Vagina (tissue), 2 donors: Measurements from ENCODE around the gene DNASE1. TPM values are rescaled to one million over a fixed set of nuclear protein-coding genes. Genes with fewer than 3 reads are reported as not detected.
A peak's percentile ranks its signal among the peaks of the same experiment; 100 is the strongest.
"Not testable (repeated sequence)": the region's sequence is repeated elsewhere in the genome, so short reads cannot be mapped to it uniquely, and the experiment has no call there.

ENCODE experiments used
- DNase-seq, 2 donors: peaks; one replicate each; pipeline ENCODE4 v3.0.0-alpha.2; 2017; ENCODE audit errors: extremely low spot score in 2 of 2
- H3K27ac ChIP-seq: fragments of 200-600 bp; sonication (generic); one replicate; pipeline ENCODE4 v1.5.1; 2019
- H3K27me3 ChIP-seq: fragments of 200-600 bp; sonication (generic); one replicate; pipeline ENCODE4 v1.5.1; 2019
- H3K36me3 ChIP-seq, 2 donors: fragments of 200-600 bp; sonication (generic); one replicate each; pipeline ENCODE4 v1.5.1; 2017 to 2019
- H3K4me1 ChIP-seq: fragments of 200-600 bp; sonication (generic); one replicate; pipeline ENCODE4 v1.5.1; 2019
- H3K4me3 ChIP-seq, 2 donors: fragments of 200-600 bp; sonication (generic); 1 replicate in 1 of 2; 2 replicates in 1 of 2; pipeline ENCODE4 v1.5.1; 2016 to 2019
- H3K9me3 ChIP-seq: fragments of 200-600 bp; sonication (generic); one replicate; pipeline ENCODE4 v1.5.1; 2019
- POLR2A ChIP-seq, 2 donors: fragments of 450-650 bp; IDR thresholded peaks; one replicate each; pipeline ENCODE4 v1.6.1; 2017; ENCODE audit warnings: antibody characterized with exemption in 2 of 2, mild to moderate bottlenecking in 2 of 2, moderate library complexity in 2 of 2
- POLR2AphosphoS5 ChIP-seq, 2 donors: sonication (generic); formaldehyde crosslinking; IDR thresholded peaks; one replicate each; pipeline ENCODE4 v1.9.0; 2017; ENCODE audit warnings: antibody characterized with exemption in 2 of 2, mild to moderate bottlenecking in 2 of 2, low read depth in 1 of 2; ENCODE audit not compliant: insufficient read depth in 1 of 2
- intact Hi-C: fragments of 100-400 bp; cut with DNase I; formaldehyde crosslinking; loops from one replicate; pipeline ENCODE4 v1.15.1; 2023
- total RNA-seq: library from RNA; depleted of rRNA; stranded (reverse); fragments of >200 nt; gene quantifications from one replicate; pipeline ENCODE4 v1.2.3, GENCODE V29; 2016
- TF ChIP-seq, protein P1 (sequence below), 3 experiments: fragments of 450-650 bp in 2 of 3; fragments of 200-600 bp in 1 of 3; sonication (generic) in 1 of 3; IDR thresholded peaks; one replicate each; pipeline ENCODE4 v1.5.1; 2017 to 2019; ENCODE audit warnings: antibody characterized with exemption in 3 of 3, mild to moderate bottlenecking in 2 of 3, moderate library complexity in 2 of 3

The DNASE1 gene, protein sequence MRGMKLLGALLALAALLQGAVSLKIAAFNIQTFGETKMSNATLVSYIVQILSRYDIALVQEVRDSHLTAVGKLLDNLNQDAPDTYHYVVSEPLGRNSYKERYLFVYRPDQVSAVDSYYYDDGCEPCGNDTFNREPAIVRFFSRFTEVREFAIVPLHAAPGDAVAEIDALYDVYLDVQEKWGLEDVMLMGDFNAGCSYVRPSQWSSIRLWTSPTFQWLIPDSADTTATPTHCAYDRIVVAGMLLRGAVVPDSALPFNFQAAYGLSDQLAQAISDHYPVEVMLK
- 50.3 TPM for total RNA-seq

DNA sequence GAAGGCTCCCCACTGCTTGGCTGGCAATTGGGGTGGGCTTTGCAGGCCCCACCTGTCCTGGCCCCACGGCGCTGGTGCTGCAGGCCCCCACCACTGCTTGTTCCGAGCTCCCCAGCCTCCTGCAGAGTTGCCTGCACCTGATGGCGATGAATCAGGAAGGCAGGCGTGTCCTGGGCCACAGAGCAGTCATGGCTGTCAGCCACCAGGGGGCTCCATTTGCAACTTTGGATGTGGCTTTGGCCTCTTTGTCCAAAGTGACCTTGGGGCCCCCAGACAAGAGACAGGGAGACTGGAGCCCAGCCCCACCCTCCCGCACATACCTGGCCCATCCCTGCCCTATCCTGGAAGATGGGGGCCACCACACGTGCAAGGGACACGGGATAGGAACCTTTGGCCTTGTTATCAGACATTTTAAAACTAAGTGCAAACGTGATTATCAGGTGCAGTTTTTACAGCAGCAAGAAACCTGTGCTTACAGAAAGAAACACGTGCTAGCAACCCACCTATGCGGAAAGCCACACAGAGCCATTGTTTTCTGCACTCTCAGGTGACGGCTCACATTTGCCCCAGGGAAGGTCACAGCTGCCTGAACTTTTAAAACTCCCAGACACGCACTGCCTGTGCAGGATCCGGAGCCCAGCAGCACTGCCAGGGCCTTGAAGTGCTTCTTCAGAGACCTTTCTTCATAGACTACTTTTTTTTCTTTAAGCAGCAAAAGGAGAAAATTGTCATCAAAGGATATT lies at the start of gene DNASE1:
DNASE1 (plus strand) TSS at position 443 of the 743 bp plus-strand sequence. CDS start 683 bp downstream, outside the sequence.
- H3K4me1 ChIP-seq: no peaks in the 10 kb centered on the region
- no peaks in the 10 kb centered on the region for H3K9me3 ChIP-seq
- DNase-seq: no peak
- no peak within 1 kb of the TSS for H3K4me3 ChIP-seq
- H3K27me3 ChIP-seq: no peaks in the 10 kb centered on the region
- no peak within 1 kb of the TSS for H3K27ac ChIP-seq
- TF ChIP-seq, protein P1, sequence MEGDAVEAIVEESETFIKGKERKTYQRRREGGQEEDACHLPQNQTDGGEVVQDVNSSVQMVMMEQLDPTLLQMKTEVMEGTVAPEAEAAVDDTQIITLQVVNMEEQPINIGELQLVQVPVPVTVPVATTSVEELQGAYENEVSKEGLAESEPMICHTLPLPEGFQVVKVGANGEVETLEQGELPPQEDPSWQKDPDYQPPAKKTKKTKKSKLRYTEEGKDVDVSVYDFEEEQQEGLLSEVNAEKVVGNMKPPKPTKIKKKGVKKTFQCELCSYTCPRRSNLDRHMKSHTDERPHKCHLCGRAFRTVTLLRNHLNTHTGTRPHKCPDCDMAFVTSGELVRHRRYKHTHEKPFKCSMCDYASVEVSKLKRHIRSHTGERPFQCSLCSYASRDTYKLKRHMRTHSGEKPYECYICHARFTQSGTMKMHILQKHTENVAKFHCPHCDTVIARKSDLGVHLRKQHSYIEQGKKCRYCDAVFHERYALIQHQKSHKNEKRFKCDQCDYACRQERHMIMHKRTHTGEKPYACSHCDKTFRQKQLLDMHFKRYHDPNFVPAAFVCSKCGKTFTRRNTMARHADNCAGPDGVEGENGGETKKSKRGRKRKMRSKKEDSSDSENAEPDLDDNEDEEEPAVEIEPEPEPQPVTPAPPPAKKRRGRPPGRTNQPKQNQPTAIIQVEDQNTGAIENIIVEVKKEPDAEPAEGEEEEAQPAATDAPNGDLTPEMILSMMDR (IDR thresholded peaks at IDR 0.05): peak in 2 of 3 experiments; percentile 18 to 49
- TF ChIP-seq POLR2A (IDR thresholded peaks at IDR 0.05): no peak
- intact Hi-C loops: no loop called here
- peaks cover 0 to 42% of the 10 kb centered on the region in 2 donors for H3K36me3 ChIP-seq

DNA sequence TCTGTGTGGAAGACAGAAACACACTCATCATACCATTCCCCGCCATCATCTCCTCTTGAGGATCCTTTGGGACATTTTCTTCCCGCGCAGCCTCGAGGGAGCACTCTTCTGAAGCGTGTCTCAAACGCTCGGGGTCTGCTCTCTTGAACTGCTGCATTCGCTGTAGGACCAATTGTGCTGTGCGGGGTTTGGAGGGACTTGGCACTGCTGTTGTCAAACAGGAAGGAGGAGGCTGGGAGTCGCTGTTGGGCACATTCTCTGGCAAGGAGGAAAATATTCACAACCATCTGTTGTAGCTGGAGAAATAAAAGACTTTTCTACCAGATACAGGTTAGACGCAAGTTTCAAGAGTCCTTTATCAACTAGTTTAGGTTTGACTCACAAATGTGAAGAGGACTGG lies 48.0 kb upstream of the DNASE1 start:
- Histone ChIP-seq H3K4me1 (peaks cover 14% of the 10 kb centered on the region), H3K9me3 (no peaks in the 10 kb centered on the region), H3K27ac (no peak overlapping the region), H3K4me3 (no peak overlapping the region), H3K27me3 (no peaks in the 10 kb centered on the region), H3K36me3 (peaks cover 0 to 19% of the 10 kb centered on the region in 2 donors)
- intact Hi-C loops: no loop called here
- no peak for DNase-seq
- TF ChIP-seq POLR2AphosphoS5 (IDR thresholded peaks at IDR 0.05; ENCODE audit: insufficient read depth in 1 of 2, low read depth in 1 of 2) (no peak), POLR2A (IDR thresholded peaks at IDR 0.05) (no peak)
- TF ChIP-seq, protein P1 (IDR thresholded peaks at IDR 0.05): no peak

DNA sequence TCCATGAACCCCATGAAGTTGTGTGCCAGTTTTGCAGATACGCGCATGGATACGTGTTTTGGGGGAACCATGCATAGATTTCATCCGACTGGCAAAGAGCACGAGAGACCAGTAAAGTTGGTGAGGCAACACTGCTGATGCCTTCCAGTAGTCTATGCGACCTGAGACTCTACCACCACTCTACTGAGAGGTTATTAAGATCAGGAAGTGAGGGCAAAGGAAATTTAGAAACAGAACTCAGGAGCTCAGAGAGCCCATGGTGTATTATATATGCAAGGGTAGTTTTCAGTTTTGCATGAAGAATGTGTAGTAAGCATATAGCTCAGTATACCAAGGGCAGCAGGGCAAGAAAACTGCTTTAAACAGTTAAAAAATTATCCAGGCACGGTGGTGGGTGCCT lies 47.3 kb upstream of the DNASE1 start:
- no peaks in the 10 kb centered on the region for H3K27me3 ChIP-seq
- intact Hi-C loops: no loop called here
- peaks cover 0 to 12% of the 10 kb centered on the region in 2 donors for H3K36me3 ChIP-seq
- H3K27ac ChIP-seq: no peak overlapping the region
- no peaks in the 10 kb centered on the region for H3K9me3 ChIP-seq
- no peak overlapping the region for H3K4me3 ChIP-seq
- peaks cover 18% of the 10 kb centered on the region for H3K4me1 ChIP-seq
- DNase-seq: no peak
- TF ChIP-seq POLR2AphosphoS5 (IDR thresholded peaks at IDR 0.05; ENCODE audit: insufficient read depth in 1 of 2, low read depth in 1 of 2) (no peak), POLR2A (IDR thresholded peaks at IDR 0.05) (no peak)
- TF ChIP-seq, protein P1 (IDR thresholded peaks at IDR 0.05): no peak

DNA sequence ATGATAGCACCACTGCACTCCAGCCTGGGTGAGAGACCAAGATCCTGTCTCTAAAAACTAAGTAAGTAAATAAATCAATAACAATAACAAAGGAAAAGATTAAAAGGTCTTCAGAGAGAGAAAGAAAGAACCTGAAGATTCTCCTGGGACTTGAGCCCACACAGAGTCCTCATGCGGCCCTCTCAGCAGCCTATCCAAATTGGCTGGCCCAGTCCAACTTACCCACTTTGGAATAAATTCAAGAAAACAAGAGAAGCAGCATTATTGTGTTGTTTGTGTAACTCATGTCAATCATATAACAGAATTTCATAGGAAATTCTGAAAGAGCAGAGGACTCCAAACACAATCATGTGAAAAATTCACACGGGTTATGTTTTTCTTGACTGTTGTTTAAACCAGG lies 46.9 kb upstream of the DNASE1 start:
- intact Hi-C loops: no loop called here
- Histone ChIP-seq H3K9me3 (no peaks in the 10 kb centered on the region), H3K27ac (no peak overlapping the region), H3K4me1 (peaks cover 23% of the 10 kb centered on the region), H3K4me3 (no peak overlapping the region), H3K27me3 (no peaks in the 10 kb centered on the region), H3K36me3 (peaks cover 0 to 9% of the 10 kb centered on the region in 2 donors)
- TF ChIP-seq, protein P1 (IDR thresholded peaks at IDR 0.05): no peak
- no peak for TF ChIP-seq POLR2A (IDR thresholded peaks at IDR 0.05)
- TF ChIP-seq POLR2AphosphoS5 (IDR thresholded peaks at IDR 0.05; ENCODE audit: insufficient read depth in 1 of 2, low read depth in 1 of 2): no peak
- no peak for DNase-seq

DNA sequence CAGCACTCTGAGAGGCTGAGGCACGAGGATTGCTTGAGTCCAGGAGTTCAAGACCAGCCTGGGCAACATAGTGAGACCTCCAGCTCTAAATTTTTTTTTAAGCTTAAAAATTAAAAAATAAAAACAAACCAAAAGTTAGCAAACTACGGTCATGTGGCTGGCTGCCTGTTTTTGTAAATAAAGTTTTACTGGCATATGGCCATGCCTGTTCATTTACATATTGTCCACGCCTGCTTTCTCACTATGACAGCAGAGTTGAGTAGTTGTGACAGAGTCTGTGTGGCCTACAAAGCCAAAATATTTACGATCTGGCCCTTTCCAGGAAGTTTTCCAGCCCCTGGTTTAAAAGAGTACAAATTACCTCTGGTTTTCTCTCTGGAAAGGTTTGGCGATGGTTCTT lies 46.4 kb upstream of the DNASE1 start:
- intact Hi-C loops: no loop called here

DNA sequence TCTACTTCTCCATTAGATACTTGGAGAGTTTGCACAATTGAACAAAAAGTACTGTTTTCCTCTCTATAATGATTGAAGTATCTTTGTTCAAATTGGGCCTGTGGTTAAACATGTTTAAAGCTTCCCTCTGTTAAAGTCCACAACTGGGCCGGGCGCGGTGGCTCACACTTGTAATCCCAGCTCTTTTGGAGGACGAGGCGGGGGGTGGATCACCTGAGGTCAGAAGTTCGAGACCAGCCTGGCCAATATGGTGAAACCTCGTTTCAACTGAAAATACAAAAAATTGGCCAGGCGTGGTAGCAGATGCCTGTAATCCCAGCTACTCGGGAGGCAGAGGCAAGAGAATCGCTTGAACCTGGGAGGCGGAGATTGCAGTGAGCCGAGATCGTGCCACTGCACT lies 45.5 kb upstream of the DNASE1 start:
- H3K9me3 ChIP-seq, H3K27me3 ChIP-seq, DNase-seq, H3K4me3 ChIP-seq, H3K27ac ChIP-seq, H3K36me3 ChIP-seq, intact Hi-C loops: not testable (repeated sequence)
- H3K4me1 ChIP-seq: peaks cover 32% of the 10 kb centered on the region

More for the DNA sequence above, 46.4 kb upstream of the DNASE1 start:
- H3K4me3 ChIP-seq: no peak overlapping the region
- H3K27me3 ChIP-seq: no peaks in the 10 kb centered on the region
- DNase-seq: no peak
- H3K9me3 ChIP-seq: no peaks in the 10 kb centered on the region
- peaks cover 27% of the 10 kb centered on the region for H3K4me1 ChIP-seq
- no peak for TF ChIP-seq POLR2AphosphoS5 (IDR thresholded peaks at IDR 0.05; ENCODE audit: insufficient read depth in 1 of 2, low read depth in 1 of 2)
- TF ChIP-seq, protein P1 (IDR thresholded peaks at IDR 0.05): no peak
- no peak for TF ChIP-seq POLR2A (IDR thresholded peaks at IDR 0.05)
- H3K36me3 ChIP-seq: peaks cover 0 to 9% of the 10 kb centered on the region in 2 donors
- H3K27ac ChIP-seq: no peak overlapping the region
